Measurements from ENCODE around the gene METTL13.

METTL13 gene

GRCh38 chr1:171781176-171781875 is at the start of gene METTL13:
TSS of gene METTL13 (plus strand) at chr1:171781660. CDS start at chr1:171781968, 308 bp downstream.
- DNase-seq (ENCODE audit: low spot score): peak; percentile 96
- in situ Hi-C loops (cut with MboI; ENCODE audit: low pct_unique_long_range_greater_than_20kb, low sequenced_read_pairs, unreplicated experiment): no loop called here
- TF ChIP-seq CTCF (IDR thresholded peaks at IDR 0.05; ENCODE audit: extremely low read depth, insufficient read depth, missing control alignments): no peak

- DNase-seq (ENCODE audit: low spot score): no peak
- in situ Hi-C loops (cut with MboI; ENCODE audit: low pct_unique_long_range_greater_than_20kb, low sequenced_read_pairs, unreplicated experiment): no loop called here
- TF ChIP-seq CTCF (IDR thresholded peaks at IDR 0.05; ENCODE audit: extremely low read depth, insufficient read depth, missing control alignments): no peak
Observed at GRCh38 chr1:171736196-171736595, 45.3 kb upstream of the METTL13 start.

GRCh38 chr1:171738911-171739310 is 42.5 kb upstream of the METTL13 start:
- no peak for DNase-seq (ENCODE audit: low spot score)
- in situ Hi-C loops (cut with MboI; ENCODE audit: low pct_unique_long_range_greater_than_20kb, low sequenced_read_pairs, unreplicated experiment): no loop called here
- no peak for TF ChIP-seq CTCF (IDR thresholded peaks at IDR 0.05; ENCODE audit: extremely low read depth, insufficient read depth, missing control alignments)

GRCh38 chr1:171739656-171740055 is 41.8 kb upstream of the METTL13 start:
- in situ Hi-C loops (cut with MboI; ENCODE audit: low pct_unique_long_range_greater_than_20kb, low sequenced_read_pairs, unreplicated experiment): no loop called here
- no peak for DNase-seq (ENCODE audit: low spot score)
- no peak for TF ChIP-seq CTCF (IDR thresholded peaks at IDR 0.05; ENCODE audit: extremely low read depth, insufficient read depth, missing control alignments)

- in situ Hi-C loops (cut with MboI; ENCODE audit: low pct_unique_long_range_greater_than_20kb, low sequenced_read_pairs, unreplicated experiment): no loop called here
- TF ChIP-seq CTCF (IDR thresholded peaks at IDR 0.05; ENCODE audit: extremely low read depth, insufficient read depth, missing control alignments): no peak
- DNase-seq (ENCODE audit: low spot score): no peak
Observed at GRCh38 chr1:171740356-171740863, 41.0 kb upstream of the METTL13 start.

- DNase-seq (ENCODE audit: low spot score): peak; percentile 67
- in situ Hi-C loops (cut with MboI; ENCODE audit: low pct_unique_long_range_greater_than_20kb, low sequenced_read_pairs, unreplicated experiment): no loop called here
- no peak for TF ChIP-seq CTCF (IDR thresholded peaks at IDR 0.05; ENCODE audit: extremely low read depth, insufficient read depth, missing control alignments)
Observed at GRCh38 chr1:171740987-171741871, 40.2 kb upstream of the METTL13 start.
